Measurements from ENCODE around the gene RAPGEF5.
A peak's percentile ranks its signal among the peaks of the same experiment; 100 is the strongest.

The RAPGEF5 gene

DNA sequence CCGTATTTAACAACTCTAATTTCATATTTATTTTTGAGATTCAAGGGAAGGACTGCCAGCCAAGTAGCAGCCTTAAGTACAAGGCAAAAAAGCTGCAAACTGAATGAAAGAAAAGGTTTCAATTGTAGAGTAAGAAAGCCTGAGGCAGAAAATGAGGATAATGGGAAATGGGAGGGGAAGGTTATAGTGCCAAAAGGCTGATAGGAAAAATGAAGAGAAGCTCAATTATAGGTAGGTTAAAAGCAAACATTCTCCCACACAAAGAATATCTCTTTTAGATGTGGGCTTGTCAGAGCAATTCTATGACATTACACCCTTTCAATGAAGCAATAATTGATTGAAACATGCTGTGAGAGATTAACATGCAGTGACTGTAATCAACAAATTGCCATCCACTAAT, 175.3 kb downstream of the RAPGEF5 start:
- no peak for TF ChIP-seq CTCF (IDR thresholded peaks at IDR 0.05; ENCODE audit: borderline replicate concordance, control extremely low read depth, extremely low read depth, insufficient read depth, missing control alignments)
- no peak for DNase-seq (ENCODE audit: low spot score)
- in situ Hi-C loops (cut with MboI; ENCODE audit: low sequenced_read_pairs, unreplicated experiment): no loop called here

DNA sequence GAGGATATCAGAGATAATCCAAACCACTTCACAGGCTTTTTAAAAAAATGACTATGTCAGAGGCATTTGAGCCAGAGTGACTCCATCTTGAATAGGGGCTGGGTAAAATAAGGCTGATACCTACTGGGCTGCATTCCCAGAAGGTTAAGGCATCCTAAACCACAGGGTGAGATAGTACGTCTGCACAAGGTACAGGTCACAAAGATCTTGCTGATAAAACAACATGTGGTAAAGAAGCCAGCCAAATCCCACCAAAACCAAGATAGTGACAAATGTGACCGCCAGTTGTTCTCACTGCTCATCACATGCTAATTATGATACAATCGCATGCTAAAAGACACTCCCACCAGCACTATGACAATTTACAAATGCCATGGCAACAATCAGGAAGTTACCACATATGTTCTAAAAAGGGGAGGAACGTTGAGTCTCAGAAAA, 177.5 kb downstream of the RAPGEF5 start:
- in situ Hi-C loops (cut with MboI; ENCODE audit: low sequenced_read_pairs, unreplicated experiment): no loop called here
- TF ChIP-seq CTCF (IDR thresholded peaks at IDR 0.05; ENCODE audit: borderline replicate concordance, control extremely low read depth, extremely low read depth, insufficient read depth, missing control alignments): no peak
- DNase-seq (ENCODE audit: low spot score): no peak

- in situ Hi-C loops (cut with MboI; ENCODE audit: low sequenced_read_pairs, unreplicated experiment): no loop called here
- no peak for DNase-seq (ENCODE audit: low spot score)
- TF ChIP-seq CTCF (IDR thresholded peaks at IDR 0.05; ENCODE audit: borderline replicate concordance, control extremely low read depth, extremely low read depth, insufficient read depth, missing control alignments): no peak
These were observed 178.2 kb downstream of the RAPGEF5 start for GRCh38 chr7:22178735-22179134.

GRCh38 chr7:22176791-22177412, 180.1 kb downstream of the RAPGEF5 start:
- TF ChIP-seq CTCF (IDR thresholded peaks at IDR 0.05; ENCODE audit: borderline replicate concordance, control extremely low read depth, extremely low read depth, insufficient read depth, missing control alignments): no peak
- in situ Hi-C loops (cut with MboI; ENCODE audit: low sequenced_read_pairs, unreplicated experiment): no loop called here

DNA sequence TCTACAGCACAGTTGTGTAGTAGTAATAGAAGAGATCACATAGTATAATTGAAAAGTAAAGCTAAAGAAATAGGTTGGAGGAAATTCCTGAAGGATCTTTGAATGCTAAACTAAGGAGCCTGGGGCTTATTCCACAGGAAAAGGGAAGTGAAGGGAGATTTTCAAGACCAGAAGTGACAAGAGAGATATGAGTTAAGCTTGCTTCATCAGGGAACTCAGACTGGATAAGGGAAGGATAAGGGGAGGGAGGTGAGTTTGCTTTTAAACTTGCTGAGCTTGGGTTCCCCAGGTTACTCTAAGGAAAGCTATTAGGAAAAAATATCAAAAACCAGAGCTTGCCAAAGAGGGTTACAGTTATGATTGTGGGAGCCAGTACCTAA, 182.4 kb downstream of the RAPGEF5 start:
- TF ChIP-seq CTCF (IDR thresholded peaks at IDR 0.05; ENCODE audit: borderline replicate concordance, control extremely low read depth, extremely low read depth, insufficient read depth, missing control alignments): no peak
- in situ Hi-C loops (cut with MboI; ENCODE audit: low sequenced_read_pairs, unreplicated experiment): no loop called here
- no peak for DNase-seq (ENCODE audit: low spot score)

More at GRCh38 chr7:22176791-22177412, 180.1 kb downstream of the RAPGEF5 start:
- no peak for DNase-seq (ENCODE audit: low spot score)

GRCh38 chr7:22173685-22174573, 183.0 kb downstream of the RAPGEF5 start:
- TF ChIP-seq CTCF (IDR thresholded peaks at IDR 0.05; ENCODE audit: borderline replicate concordance, control extremely low read depth, extremely low read depth, insufficient read depth, missing control alignments): no peak
- peak; percentile 32 for DNase-seq (ENCODE audit: low spot score)
- in situ Hi-C loops (cut with MboI; ENCODE audit: low sequenced_read_pairs, unreplicated experiment): no loop called here
